Heart left ventricle (tissue), 16 donors: Measurements from ENCODE around the gene LPCAT2. TPM values are rescaled to one million over a fixed set of nuclear protein-coding genes. Genes with fewer than 3 reads are reported as not detected.

Experiments
- ATAC-seq, 4 donors: fragments of 200-7000 bp; cut with Tn5 transposase; one replicate each; pipeline ENCODE4 v1.9.1; 2020 to 2022; ENCODE audit warnings: moderate library complexity in 4 of 4, mild to moderate bottlenecking in 3 of 4, moderate number of reproducible peaks in 1 of 4
- DNase-seq, 5 donors: peaks; one replicate each; pipeline ENCODE4 v3.0.0-alpha.2; 2020
- H3K27ac ChIP-seq, 12 donors: fragments of 200-600 bp; sonication (generic) in 4 of 12; one replicate each; pipeline versions ENCODE4 v1.5.0 to v1.8.0; 2016 to 2022; ENCODE audit warnings: mild to moderate bottlenecking in 2 of 12
- H3K27me3 ChIP-seq, 9 donors: fragments of 200-600 bp; sonication (generic) in 2 of 9; one replicate each; pipeline versions ENCODE4 v1.5.1 to v1.8.0; 2016 to 2022; ENCODE audit warnings: mild to moderate bottlenecking in 3 of 9
- H3K36me3 ChIP-seq, 9 donors: fragments of 200-600 bp; sonication (generic) in 2 of 9; one replicate each; pipeline versions ENCODE4 v1.5.0 to v1.8.0; 2018 to 2022; ENCODE audit warnings: mild to moderate bottlenecking in 2 of 9
- H3K4me1 ChIP-seq, 12 donors: fragments of 200-600 bp; sonication (generic) in 4 of 12; one replicate each; pipeline versions ENCODE4 v1.5.0 to v1.8.0; 2016 to 2022; ENCODE audit warnings: mild to moderate bottlenecking in 3 of 12
- H3K4me3 ChIP-seq, 12 donors: fragments of 200-600 bp; sonication (generic) in 4 of 12; one replicate each; pipeline versions ENCODE4 v1.5.0 to v1.8.0; 2017 to 2022; ENCODE audit warnings: mild to moderate bottlenecking in 9 of 12, moderate library complexity in 4 of 12
- H3K9me3 ChIP-seq, 12 donors: fragments of 200-600 bp; sonication (generic) in 4 of 12; one replicate each; pipeline versions ENCODE4 v1.5.0 to v1.8.0; 2016 to 2022; ENCODE audit warnings: mild to moderate bottlenecking in 1 of 12
- CTCF ChIP-seq, 12 donors: fragments of 200-600 bp; sonication (generic) in 4 of 12; IDR thresholded peaks; one replicate each; pipeline versions ENCODE4 v1.5.0 to v1.8.0; 2018 to 2022; ENCODE audit warnings: antibody characterized with exemption in 12 of 12, mild to moderate bottlenecking in 5 of 12
- POLR2A ChIP-seq, 2 donors: fragments of 450-650 bp; IDR thresholded peaks; one replicate each; pipeline ENCODE4 v1.6.1; 2017; ENCODE audit warnings: antibody characterized with exemption in 2 of 2, mild to moderate bottlenecking in 2 of 2, moderate library complexity in 2 of 2
- WGBS, 4 donors: extraction: QIAGEN DNeasy Blood & Tissue Kit in 2 of 4; methylation state at CpG; one replicate each; pipeline versions ENCODE4 v1.1.5 to v1.1.7; 2013 to 2018; 5-methylcytosine and 5-hydroxymethylcytosine counted together
- intact Hi-C, 10 donors: fragments of 100-400 bp; cut with DNase I; formaldehyde crosslinking; loops; one replicate each; pipeline versions ENCODE4 v1.11.1 to v1.14.2; 2022
- polyA plus RNA-seq, 2 donors: library from polyadenylated mRNA; stranded (reverse); fragments of 200-250 nt; gene quantifications; one replicate each; pipeline ENCODE4 v1.2.3, GENCODE V29; 2013
- total RNA-seq, 9 donors: library from RNA; depleted of rRNA in 2 of 9; stranded (reverse); fragments of >200 nt in 2 of 9; fragmentation: NEBNext Ultra II Directional in 3 of 9; extraction: Animal tissue kit (Norgen Biotek cat#: 25700) in 3 of 9; gene quantifications; one replicate each; pipeline versions ENCODE4 v1.1.0 to v1.2.4, GENCODE V29; 2016 to 2023
- donor health status: ischemic (EF 13 %, LVEDD 7.1; RV severe dilation, severe dysfunction).
- donor health status: healthy with polysubstance abuse.
- donor health status: DM: no; HTN: yes; CAD: no.
- donor health status: DM: no; HTN: no; CAD: no.
- donor health status: ischemic (EF 25% LVEDD 6.9; RV normal size, moderate dysfunction).
- donor health status: ischemic (EF 25% LVEDD 5.7; RV mildly dilated, moderate dysfunction).
- donor health status: healthy.
- donor health status: DM: yes; HTN: yes; CAD: no.
- donor health status: ischemic (EF 35%, LVEDD 5.7; RV mildly dilated, moderate dysfunction).
- donor health status: nonischemic (EF 11% LVEDD 7.7; RV severe dilation, severe dysfunction).
- donor health status: DM: yes; HTN: yes; CAD: no.
- donor health status: PGD.
- donor health status: ischemic (EF 29% LVEDD 5.4; RV normal size, mild dysfunction).
- donor health status: nonischemic (EF 23%, LVEDD 6.1; RV moderate dilation, normal function).

LPCAT2 gene
- total and polyA plus RNA-seq, 11 donors: 3.8 to 13.6 (median 6.5) TPM

- Histone ChIP-seq H3K27me3 (no peaks in the 10 kb centered on the region), H3K36me3 (peaks cover 0 to 53% (median 24%) of the 10 kb centered on the region in 9 donors), H3K27ac (no peak overlapping the region), H3K4me3 (no peak overlapping the region), H3K9me3 (peaks cover 0 to 10% (median 0%) of the 10 kb centered on the region in 12 donors), H3K4me1 (peaks cover 0 to 26% (median 4%) of the 10 kb centered on the region in 12 donors)
- no peak for ATAC-seq
- TF ChIP-seq POLR2A (IDR thresholded peaks at IDR 0.05) (no peak), CTCF (IDR thresholded peaks at IDR 0.05) (no peak)
- WGBS, 4 donors: 67 to 92% (median 90%) methylated on average over 2 of the region's 2 CpGs
- DNase-seq: no peak
- intact Hi-C loops: no loop called here
Observed at GRCh38 chr16:55555436-55555835, 46.6 kb downstream of the LPCAT2 start.

- H3K27me3 ChIP-seq: no peaks in the 10 kb centered on the region
- DNase-seq (no peak), ATAC-seq (no peak)
- peaks cover 0 to 36% (median 9%) of the 10 kb centered on the region in 9 donors for H3K36me3 ChIP-seq
- H3K4me1 ChIP-seq: peaks cover 0 to 29% (median 4%) of the 10 kb centered on the region in 12 donors
- no peak for TF ChIP-seq CTCF (IDR thresholded peaks at IDR 0.05)
- TF ChIP-seq POLR2A (IDR thresholded peaks at IDR 0.05): no peak
- H3K27ac ChIP-seq: no peak overlapping the region
- intact Hi-C loops: no loop called here
- H3K9me3 ChIP-seq: peaks cover 0 to 10% (median 0%) of the 10 kb centered on the region in 12 donors
- H3K4me3 ChIP-seq: no peak overlapping the region
Observed at GRCh38 chr16:55557186-55557585, 48.3 kb downstream of the LPCAT2 start.

- Histone ChIP-seq H3K27me3 (no peaks in the 10 kb centered on the region), H3K36me3 (peaks cover 0 to 17% (median under 1%) of the 10 kb centered on the region in 9 donors), H3K27ac (peak overlapping the region in 1 of 12 donors; percentile 28), H3K9me3 (no peaks in the 10 kb centered on the region), H3K4me1 (peaks cover 0 to 29% (median 9%) of the 10 kb centered on the region in 12 donors), H3K4me3 (no peak overlapping the region)
- intact Hi-C loops: no loop called here
- TF ChIP-seq CTCF (IDR thresholded peaks at IDR 0.05) (no peak), POLR2A (IDR thresholded peaks at IDR 0.05) (no peak)
- no peak for DNase-seq
- ATAC-seq: peak in 3 of 4 donors; percentile 53 to 55 (median 53)
Observed at GRCh38 chr16:55559233-55559632, 50.4 kb downstream of the LPCAT2 start.

GRCh38 chr16:55559933-55560516 is 51.2 kb downstream of the LPCAT2 start:
- ATAC-seq: no peak
- Histone ChIP-seq H3K9me3 (no peaks in the 10 kb centered on the region), H3K4me3 (no peak overlapping the region), H3K36me3 (peaks cover 0 to 17% (median 0%) of the 10 kb centered on the region in 9 donors), H3K27ac (no peak overlapping the region), H3K4me1 (peaks cover 0 to 32% (median 9%) of the 10 kb centered on the region in 12 donors), H3K27me3 (no peaks in the 10 kb centered on the region)
- DNase-seq: no peak
- no peak for TF ChIP-seq CTCF (IDR thresholded peaks at IDR 0.05)
- no peak for TF ChIP-seq POLR2A (IDR thresholded peaks at IDR 0.05)
- WGBS, 4 donors: 38 to 61% (median 43%) methylated on average over 1 of the region's 1 CpG
- intact Hi-C loops: no loop called here
